Measurements from ENCODE around the gene P2RY2. TPM values are rescaled to one million over a fixed set of nuclear protein-coding genes. Genes with fewer than 3 reads are reported as not detected.

P2RY2 gene
- total and polyA plus RNA-seq, 2 of the 8 experiments (the other 6 are each of a cell fraction or from before 2014, with no cell fraction given), result 1.0 to 1.5 TPM

- Histone ChIP-seq H2AFZ (ENCODE audit: low read length) (no peak overlapping the region), H3K9ac (replicated peaks in 1 of 4; ENCODE audit: extremely low read depth in 1 of 4, low read depth in 3 of 4, low read length in 3 of 4) (no peak overlapping the region), H3K36me3 (ENCODE audit: control insufficient read depth in 2 of 4, insufficient read depth in 4 of 4, low read length in 3 of 4) (no peaks in the 10 kb centered on the region), H3K18ac (ENCODE audit: extremely low read depth, low read length) (no peak overlapping the region), H3K4ac (replicated peaks; ENCODE audit: insufficient read length, low read depth, low read length) (no peak overlapping the region), H3K23me2 (ENCODE audit: low read depth, low read length) (no peaks in the 10 kb centered on the region), H4K5ac (ENCODE audit: insufficient read length, low read depth, low read length) (no peak overlapping the region), H3K4me2 (ENCODE audit: insufficient read depth in 1 of 2, low read depth in 2 of 2, low read length in 2 of 2) (no peak overlapping the region), H4K20me1 (replicated peaks in 1 of 2; ENCODE audit: control insufficient read depth in 1 of 2, insufficient read depth in 2 of 2, low read length in 2 of 2) (no peaks in the 10 kb centered on the region), H2BK120ac (replicated peaks; ENCODE audit: low read depth, low read length) (no peak overlapping the region), H2BK20ac (ENCODE audit: low read length) (no peak overlapping the region), H3K56ac (replicated peaks; ENCODE audit: insufficient read length, low read depth, low read length) (no peak overlapping the region), H3K14ac (ENCODE audit: insufficient read length) (no peak overlapping the region), H2BK15ac (ENCODE audit: low read length) (no peak overlapping the region), H3K27ac (ENCODE audit: low read depth, low read length) (no peak overlapping the region), H3K4me1 (replicated peaks in 1 of 4; ENCODE audit: control insufficient read depth in 3 of 4, insufficient read depth in 4 of 4, low read length in 3 of 4) (peaks cover 0 to 3% (median 1%) of the 10 kb centered on the region in 4 experiments; a peak in 1 of 7 replicates), H3K4me3 (ENCODE audit: extremely low read depth in 1 of 4, insufficient read depth in 2 of 4, low read depth in 3 of 4, low read length in 4 of 4) (no peak overlapping the region), H4K91ac (replicated peaks; ENCODE audit: insufficient read length, low read length) (no peak overlapping the region), H3K27me3 (replicated peaks in 1 of 4; ENCODE audit: control insufficient read depth in 3 of 4, extremely low read depth in 1 of 4, insufficient read depth in 3 of 4, low read length in 3 of 4) (peaks cover 0 to 2% (median 0%) of the 10 kb centered on the region in 4 experiments; a peak in 1 of 7 replicates), H2AK5ac (ENCODE audit: low read depth, low read length) (no peak overlapping the region), H4K8ac (ENCODE audit: extremely low read depth, insufficient read depth, low read length) (peak overlapping the region; percentile 23), H2BK5ac (ENCODE audit: low read depth, low read length) (no peak overlapping the region; the same call in 1 of the 2 replicates), H3K79me1 (ENCODE audit: low read depth, low read length) (no peaks in the 10 kb centered on the region), H3K79me2 (ENCODE audit: control insufficient read depth in 1 of 2, insufficient read depth in 2 of 2, low read length in 2 of 2) (no peaks in the 10 kb centered on the region), H3K9me3 (ENCODE audit: insufficient read depth in 2 of 2, low read depth in 1 of 2, low read length in 1 of 2) (no peaks in the 10 kb centered on the region), H3K23ac (ENCODE audit: insufficient read length) (no peak overlapping the region), H2BK12ac (ENCODE audit: low read depth, low read length) (no peak overlapping the region)
- DNase-seq (ENCODE audit: low read depth in 1 of 2, low spot score in 2 of 2) (no peak), FAIRE-seq (no peak)
- WGBS, 2 experiments (ENCODE audit: extremely low coverage in 1 of 2, insufficient coverage in 1 of 2, insufficient read length in 1 of 2, insufficient replicate concordance in 2 of 2, low coverage in 1 of 2, low lambda C conversion rate in 2 of 2, missing lambda C conversion rate in 1 of 2), result 90% methylated on average over 6 of the region's 6 CpGs; no CpG with 5 or more reads in 1 of the 2 experiments
- ChIA-PET CTCF (ENCODE audit: partially characterized antibody) (interaction anchor here (0.6 to 9.1 kb wide), 18 partner anchors 9 to 81 kb away, joined by 3 to 81 read pairs (median 5); partner anchors contain the start of gene P2RY6), POLR2A (ENCODE audit: partially characterized antibody) (interaction anchor here (0.6 to 1.3 kb wide), 2 partner anchors 11 to 15 kb away, joined by 3 read pairs; no protein-coding TSS in a partner anchor)
- TF ChIP-seq POLR2A (IDR thresholded peaks at IDR 0.05; ENCODE audit: control extremely low read depth in 1 of 2, low read depth in 2 of 2, low read length in 2 of 2) (no peak), ATF3 (IDR thresholded peaks at IDR 0.05; ENCODE audit: insufficient read depth, low read depth, low read length) (no peak), CTBP2 (IDR thresholded peaks at IDR 0.05; ENCODE audit: borderline replicate concordance, insufficient read depth, insufficient read length, low read length) (no peak), E2F6 (IDR thresholded peaks at IDR 0.05) (no peak), KDM1A (IDR thresholded peaks at IDR 0.05; ENCODE audit: borderline replicate concordance, low read length) (no peak), TEAD4 (IDR thresholded peaks at IDR 0.05; ENCODE audit: low read depth, low read length) (peak; percentile 37; the same call in 1 of the 2 replicates), CTCF (IDR thresholded peaks at IDR 0.05; ENCODE audit: control extremely low read depth in 1 of 3, insufficient read depth in 1 of 3, low read depth in 1 of 3, low read length in 3 of 3) (no peak)
Measured at GRCh38 chr11:73257342-73258103, 39.4 kb downstream of the P2RY2 start.
